ENCODE results near the gene SEC23A.
A peak's percentile ranks its signal among the peaks of the same experiment; 100 is the strongest.
"Not testable (repeated sequence)": the region's sequence is repeated elsewhere in the genome, so short reads cannot be mapped to it uniquely, and the experiment has no call there.

The SEC23A gene

GRCh38 chr14:39102969-39103957 lies at the start of gene SEC23A:
Gene SEC23A, minus strand, starts transcription at chr14:39103235. Its CDS starts 7,117 bp downstream, at chr14:39096118.
- DNase-seq (ENCODE audit: low read depth, low spot score): peak; percentile 95

- DNase-seq (ENCODE audit: low read depth, low spot score): peak; percentile 2
Measured at GRCh38 chr14:39145266-39145966, 42.4 kb upstream of the SEC23A start.

GRCh38 chr14:39143226-39143625 lies 40.2 kb upstream of the SEC23A start:
- DNase-seq (ENCODE audit: low read depth, low spot score): not testable (repeated sequence)

- not testable (repeated sequence) for DNase-seq (ENCODE audit: low read depth, low spot score)
Measured at GRCh38 chr14:39141623-39142022, 38.6 kb upstream of the SEC23A start.

GRCh38 chr14:39140170-39140569 lies 37.1 kb upstream of the SEC23A start:
- DNase-seq (ENCODE audit: low read depth, low spot score): no peak

- no peak for DNase-seq (ENCODE audit: low read depth, low spot score)
Measured at GRCh38 chr14:39138440-39138839, 35.4 kb upstream of the SEC23A start.

- DNase-seq (ENCODE audit: low read depth, low spot score): not testable (repeated sequence)
Measured at GRCh38 chr14:39137835-39138234, 34.8 kb upstream of the SEC23A start.

GRCh38 chr14:39122330-39123138 lies 19.5 kb upstream of the SEC23A start:
- DNase-seq (ENCODE audit: low read depth, low spot score): no peak

GRCh38 chr14:39114073-39114838 lies 11.2 kb upstream of the SEC23A start, which contains the start of gene GEMIN2:
Gene GEMIN2, plus strand, starts transcription at chr14:39114323. Its CDS starts 16 bp downstream, at chr14:39114339.
- peak; percentile 96 for DNase-seq (ENCODE audit: low read depth, low spot score)

GRCh38 chr14:39113685-39114072 lies 10.6 kb upstream of the SEC23A start:
- DNase-seq (ENCODE audit: low read depth, low spot score): no peak

GRCh38 chr14:39109893-39110715 lies 7.1 kb upstream of the SEC23A start:
- DNase-seq (ENCODE audit: low read depth, low spot score): no peak

GRCh38 chr14:39108791-39109190 lies 5.8 kb upstream of the SEC23A start:
- no peak for DNase-seq (ENCODE audit: low read depth, low spot score)

GRCh38 chr14:39107591-39107996 lies 4.6 kb upstream of the SEC23A start:
- DNase-seq (ENCODE audit: low read depth, low spot score): peak; percentile 61

- DNase-seq (ENCODE audit: low read depth, low spot score): not testable (repeated sequence)
Measured at GRCh38 chr14:39104078-39104801, 1.2 kb upstream of the SEC23A start.

- DNase-seq (ENCODE audit: low read depth, low spot score): peak; percentile 60
Measured at GRCh38 chr14:39102265-39102968, 618 bp downstream of the SEC23A start.

- DNase-seq (ENCODE audit: low read depth, low spot score): no peak
Measured at GRCh38 chr14:39099748-39100147, 3.3 kb downstream of the SEC23A start.

GRCh38 chr14:39099215-39099614 lies 3.8 kb downstream of the SEC23A start:
- not testable (repeated sequence) for DNase-seq (ENCODE audit: low read depth, low spot score)

- DNase-seq (ENCODE audit: low read depth, low spot score): peak; percentile 29
Measured at GRCh38 chr14:39097159-39097558, 5.9 kb downstream of the SEC23A start.

GRCh38 chr14:39094515-39094914 lies 8.5 kb downstream of the SEC23A start:
- DNase-seq (ENCODE audit: low read depth, low spot score): no peak

Measured in astrocyte of the hippocampus (primary cell).